ENCODE results near the gene GADD45B.

GADD45B gene

DNA sequence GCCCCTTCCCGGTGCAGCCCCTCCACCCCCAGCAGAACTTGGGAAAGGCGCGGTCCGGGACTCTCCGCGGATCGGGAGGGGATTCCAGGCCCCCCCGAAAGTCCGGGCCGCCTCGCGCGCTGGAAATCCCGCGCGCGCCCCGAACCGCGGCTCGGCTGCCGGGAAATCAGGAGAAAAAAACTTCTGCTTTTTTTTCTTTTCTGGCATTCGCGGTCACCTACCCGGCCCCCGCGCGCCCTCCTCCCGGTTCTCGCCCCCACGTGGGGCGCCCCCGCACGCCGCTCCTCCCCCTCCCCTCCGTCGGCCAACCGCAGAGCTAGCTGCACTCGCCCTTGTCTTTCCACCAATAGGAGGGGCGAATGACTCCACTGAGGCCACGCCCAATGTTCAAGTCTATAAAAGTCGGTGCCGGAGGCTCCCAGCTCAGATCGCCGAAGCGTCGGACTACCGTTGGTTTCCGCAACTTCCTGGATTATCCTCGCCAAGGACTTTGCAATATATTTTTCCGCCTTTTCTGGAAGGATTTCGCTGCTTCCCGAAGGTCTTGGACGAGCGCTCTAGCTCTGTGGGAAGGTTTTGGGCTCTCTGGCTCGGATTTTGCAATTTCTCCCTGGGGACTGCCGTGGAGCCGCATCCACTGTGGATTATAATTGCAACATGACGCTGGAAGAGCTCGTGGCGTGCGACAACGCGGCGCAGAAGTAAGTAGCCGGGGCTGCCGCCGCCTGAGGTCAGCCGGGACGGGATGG is at the start of gene GADD45B:
Gene GADD45B, plus strand, starts transcription at position 426 of the 749 bp plus-strand sequence. Its CDS starts 232 bp downstream, at position 658.
- Histone ChIP-seq H2AFZ (ENCODE audit: low read depth, low read length, severe bottlenecking) (no peak within 1 kb of the TSS), H3K9me2 (replicated peaks; ENCODE audit: insufficient read depth, low read length) (no peaks in the 10 kb centered on the region), H3K4me2 (ENCODE audit: low read depth, low read length, poor library complexity, severe bottlenecking) (peak within 1 kb of the TSS; percentile 59), H3K36me3 (ENCODE audit: low read length) (no peaks in the 10 kb centered on the region), H3K9me3 (ENCODE audit: insufficient read depth, low read length) (no peaks in the 10 kb centered on the region), H3K27me3 (ENCODE audit: low read length) (no peaks in the 10 kb centered on the region), H3K9ac (ENCODE audit: low read length) (peak within 1 kb of the TSS; percentile 80), H3K4me3 (ENCODE audit: insufficient read depth, low read length, poor library complexity, severe bottlenecking) (peak within 1 kb of the TSS; percentile 86), H4K20me1 (ENCODE audit: low read depth, low read length) (no peaks in the 10 kb centered on the region), H3K79me2 (ENCODE audit: insufficient read depth, low read length) (peaks cover 18% of the 10 kb centered on the region; the same call in 1 of the 2 replicates), H3K27ac (ENCODE audit: low read depth, low read length) (peak within 1 kb of the TSS; percentile 79), H3F3A (ENCODE audit: insufficient read depth) (peaks cover 12% of the 10 kb centered on the region)
- no peak for TF ChIP-seq CTCF (IDR thresholded peaks at IDR 0.05; ENCODE audit: insufficient read depth, low read length, poor library complexity, severe bottlenecking)
- no peak for TF ChIP-seq EZH2phosphoT487 (conservative IDR thresholded peaks at IDR 0.05; ENCODE audit: low read length)

DNA sequence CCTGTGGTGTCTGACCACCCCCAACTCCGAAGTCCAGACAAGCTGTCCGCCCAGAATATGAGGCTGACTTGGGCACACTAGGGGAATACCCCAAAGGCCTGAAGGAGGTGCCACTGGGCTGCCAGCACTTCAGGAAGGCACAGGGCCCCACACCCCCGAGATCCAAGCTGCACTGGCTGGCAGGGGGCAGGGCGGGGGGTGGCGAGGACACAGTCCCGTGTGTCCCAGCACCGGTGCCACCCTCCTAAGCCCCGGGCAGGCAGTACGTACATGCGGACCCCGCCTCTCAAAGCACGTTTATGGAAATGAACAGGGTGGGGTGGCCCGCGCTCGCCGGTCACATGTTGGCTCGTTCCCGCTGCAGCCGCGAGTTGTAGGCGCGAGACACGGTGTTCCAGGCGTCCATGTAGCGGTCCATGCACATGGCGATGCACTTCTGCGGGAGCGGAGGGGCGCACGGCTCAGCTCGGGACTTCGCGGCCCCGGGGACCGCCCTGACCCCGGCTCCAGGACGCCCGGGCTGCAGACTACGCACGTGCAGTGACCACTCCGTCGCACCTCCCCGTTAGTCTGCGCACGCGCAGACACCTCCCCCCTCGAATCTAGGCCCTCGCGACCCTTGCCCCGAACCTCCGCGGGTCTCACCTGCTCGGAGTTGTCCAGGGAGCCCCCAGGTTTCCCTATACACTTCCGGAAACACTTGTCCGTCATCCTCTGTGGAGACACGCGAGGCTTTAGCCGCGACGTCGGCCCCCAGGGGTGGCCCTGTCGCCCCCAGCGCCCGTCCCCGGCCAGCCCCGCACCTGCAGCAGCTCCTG is 49.1 kb upstream of the GADD45B start:
- Histone ChIP-seq H3K4me2 (ENCODE audit: low read depth, low read length, poor library complexity, severe bottlenecking) (peak overlapping the region; percentile 61), H3K27ac (ENCODE audit: low read depth, low read length) (peak overlapping the region; percentile 85), H4K20me1 (ENCODE audit: low read depth, low read length) (no peaks in the 10 kb centered on the region; the same call in 1 of the 2 replicates), H3K36me3 (ENCODE audit: low read length) (no peaks in the 10 kb centered on the region), H2AFZ (ENCODE audit: low read depth, low read length, severe bottlenecking) (peak overlapping the region; percentile 49), H3K9me2 (replicated peaks; ENCODE audit: insufficient read depth, low read length) (no peaks in the 10 kb centered on the region), H3K4me3 (ENCODE audit: insufficient read depth, low read length, poor library complexity, severe bottlenecking) (peak overlapping the region; percentile 98), H3F3A (ENCODE audit: insufficient read depth) (peaks cover 8% of the 10 kb centered on the region), H3K9ac (ENCODE audit: low read length) (peak overlapping the region; percentile 97), H3K9me3 (ENCODE audit: insufficient read depth, low read length) (no peaks in the 10 kb centered on the region), H3K79me2 (ENCODE audit: insufficient read depth, low read length) (peaks cover 31% of the 10 kb centered on the region), H3K27me3 (ENCODE audit: low read length) (no peaks in the 10 kb centered on the region)
- TF ChIP-seq CTCF (IDR thresholded peaks at IDR 0.05; ENCODE audit: insufficient read depth, low read length, poor library complexity, severe bottlenecking) (no peak), EZH2phosphoT487 (conservative IDR thresholded peaks at IDR 0.05; ENCODE audit: low read length) (no peak)

DNA sequence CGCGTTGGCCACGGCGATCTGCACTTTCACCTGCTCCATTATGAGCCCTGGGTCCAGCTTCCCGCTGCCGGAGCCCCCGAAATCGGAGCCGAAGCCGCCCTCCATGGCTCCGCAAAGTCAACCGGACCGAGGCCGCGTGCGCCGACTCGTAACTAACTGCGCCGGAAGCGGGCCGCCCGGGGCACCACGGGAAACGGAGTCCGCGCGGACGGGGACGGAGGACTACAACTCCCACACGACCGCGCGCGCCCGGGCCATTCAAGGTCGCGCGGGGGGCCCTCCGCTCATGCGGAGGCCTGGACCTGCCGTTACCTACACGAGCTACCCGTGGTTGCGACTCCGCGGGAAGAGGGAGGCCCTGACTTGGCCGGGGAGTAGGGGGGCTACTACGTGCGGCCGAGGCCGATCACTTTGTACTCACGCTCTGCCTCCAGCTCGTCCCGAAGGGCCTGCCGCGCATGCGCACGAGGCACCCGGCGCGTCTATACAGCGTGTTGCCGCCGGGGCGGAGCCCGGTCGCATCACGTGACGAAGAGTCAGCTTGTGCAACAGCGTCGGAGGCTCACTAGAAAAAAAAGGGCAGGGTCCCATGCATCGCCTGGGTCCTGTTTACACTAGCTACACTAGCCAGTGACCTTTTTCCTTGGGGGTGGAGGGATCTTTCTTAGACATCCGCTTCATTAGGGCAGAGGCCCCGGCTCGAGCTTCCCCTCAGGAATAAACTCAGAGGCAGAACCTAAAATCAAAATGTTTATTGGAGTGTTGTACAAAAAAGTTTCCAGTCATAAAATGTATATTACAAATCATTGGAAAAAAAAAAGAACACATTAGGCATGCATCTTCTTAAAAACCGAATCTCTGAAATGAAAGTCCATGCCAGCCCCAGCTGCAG is 48.3 kb upstream of the GADD45B start, which contains the start of gene TIMM13:
Gene TIMM13, minus strand, starts transcription at position 158 of the 892 bp plus-strand sequence. Its CDS starts 53 bp downstream, at position 105.
- TF ChIP-seq CTCF (IDR thresholded peaks at IDR 0.05; ENCODE audit: insufficient read depth, low read length, poor library complexity, severe bottlenecking): no peak
- no peak for TF ChIP-seq EZH2phosphoT487 (conservative IDR thresholded peaks at IDR 0.05; ENCODE audit: low read length)
- H3K27me3 ChIP-seq (ENCODE audit: low read length): no peaks in the 10 kb centered on the region
- peak within 1 kb of the TSS; percentile 61 for H3K4me2 ChIP-seq (ENCODE audit: low read depth, low read length, poor library complexity, severe bottlenecking)
- H3K36me3 ChIP-seq (ENCODE audit: low read length): no peaks in the 10 kb centered on the region
- peak within 1 kb of the TSS; percentile 98 for H3K4me3 ChIP-seq (ENCODE audit: insufficient read depth, low read length, poor library complexity, severe bottlenecking)
- H3K9me3 ChIP-seq (ENCODE audit: insufficient read depth, low read length): no peaks in the 10 kb centered on the region
- peak within 1 kb of the TSS; percentile 85 for H3K27ac ChIP-seq (ENCODE audit: low read depth, low read length)
- H3K9ac ChIP-seq (ENCODE audit: low read length): peak within 1 kb of the TSS; percentile 97
- H3F3A ChIP-seq (ENCODE audit: insufficient read depth): peaks cover 8% of the 10 kb centered on the region
- H4K20me1 ChIP-seq (ENCODE audit: low read depth, low read length): no peaks in the 10 kb centered on the region; the same call in 1 of the 2 replicates
- no peaks in the 10 kb centered on the region for H3K9me2 ChIP-seq (replicated peaks; ENCODE audit: insufficient read depth, low read length)
- H3K79me2 ChIP-seq (ENCODE audit: insufficient read depth, low read length): peaks cover 31% of the 10 kb centered on the region
- peak within 1 kb of the TSS; percentile 49 for H2AFZ ChIP-seq (ENCODE audit: low read depth, low read length, severe bottlenecking)
